Measurements from ENCODE around the gene INAFM2.

The INAFM2 gene

DNA sequence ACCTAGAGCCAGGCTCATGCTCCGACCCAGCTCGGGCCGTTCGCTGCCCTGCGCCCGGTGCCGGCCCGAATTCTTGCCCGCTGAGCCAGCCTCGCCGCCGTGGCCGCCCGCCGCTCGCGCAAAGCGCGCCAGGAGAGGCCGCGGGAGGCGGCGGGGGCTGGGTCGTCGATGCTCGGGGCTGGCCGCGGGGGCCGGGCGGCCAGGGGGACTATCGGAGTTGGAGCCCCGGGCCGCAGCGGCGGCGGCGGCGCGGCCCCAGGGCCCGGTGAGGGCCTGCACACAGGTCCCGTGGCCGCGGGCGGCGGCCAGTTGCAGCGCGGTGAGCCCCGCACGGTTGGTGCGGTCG lies 41.7 kb upstream of the INAFM2 start:
- H3K9me3 Mint-ChIP-seq = no peaks in the 10 kb centered on the region
- H3K4me3 Mint-ChIP-seq = no peak overlapping the region
- TF ChIP-seq, protein P1, sequence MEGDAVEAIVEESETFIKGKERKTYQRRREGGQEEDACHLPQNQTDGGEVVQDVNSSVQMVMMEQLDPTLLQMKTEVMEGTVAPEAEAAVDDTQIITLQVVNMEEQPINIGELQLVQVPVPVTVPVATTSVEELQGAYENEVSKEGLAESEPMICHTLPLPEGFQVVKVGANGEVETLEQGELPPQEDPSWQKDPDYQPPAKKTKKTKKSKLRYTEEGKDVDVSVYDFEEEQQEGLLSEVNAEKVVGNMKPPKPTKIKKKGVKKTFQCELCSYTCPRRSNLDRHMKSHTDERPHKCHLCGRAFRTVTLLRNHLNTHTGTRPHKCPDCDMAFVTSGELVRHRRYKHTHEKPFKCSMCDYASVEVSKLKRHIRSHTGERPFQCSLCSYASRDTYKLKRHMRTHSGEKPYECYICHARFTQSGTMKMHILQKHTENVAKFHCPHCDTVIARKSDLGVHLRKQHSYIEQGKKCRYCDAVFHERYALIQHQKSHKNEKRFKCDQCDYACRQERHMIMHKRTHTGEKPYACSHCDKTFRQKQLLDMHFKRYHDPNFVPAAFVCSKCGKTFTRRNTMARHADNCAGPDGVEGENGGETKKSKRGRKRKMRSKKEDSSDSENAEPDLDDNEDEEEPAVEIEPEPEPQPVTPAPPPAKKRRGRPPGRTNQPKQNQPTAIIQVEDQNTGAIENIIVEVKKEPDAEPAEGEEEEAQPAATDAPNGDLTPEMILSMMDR (IDR thresholded peaks at IDR 0.05) = no peak
- H3K4me1 Mint-ChIP-seq = peaks cover 46% of the 10 kb centered on the region
- H3K36me3 Mint-ChIP-seq (ENCODE audit: low read depth) = no peaks in the 10 kb centered on the region
- H3K27me3 Mint-ChIP-seq (ENCODE audit: low read depth, poor library complexity) = peaks cover 95% of the 10 kb centered on the region
- no peak overlapping the region for H3K27ac Mint-ChIP-seq
- peak; percentile 39 for DNase-seq

DNA sequence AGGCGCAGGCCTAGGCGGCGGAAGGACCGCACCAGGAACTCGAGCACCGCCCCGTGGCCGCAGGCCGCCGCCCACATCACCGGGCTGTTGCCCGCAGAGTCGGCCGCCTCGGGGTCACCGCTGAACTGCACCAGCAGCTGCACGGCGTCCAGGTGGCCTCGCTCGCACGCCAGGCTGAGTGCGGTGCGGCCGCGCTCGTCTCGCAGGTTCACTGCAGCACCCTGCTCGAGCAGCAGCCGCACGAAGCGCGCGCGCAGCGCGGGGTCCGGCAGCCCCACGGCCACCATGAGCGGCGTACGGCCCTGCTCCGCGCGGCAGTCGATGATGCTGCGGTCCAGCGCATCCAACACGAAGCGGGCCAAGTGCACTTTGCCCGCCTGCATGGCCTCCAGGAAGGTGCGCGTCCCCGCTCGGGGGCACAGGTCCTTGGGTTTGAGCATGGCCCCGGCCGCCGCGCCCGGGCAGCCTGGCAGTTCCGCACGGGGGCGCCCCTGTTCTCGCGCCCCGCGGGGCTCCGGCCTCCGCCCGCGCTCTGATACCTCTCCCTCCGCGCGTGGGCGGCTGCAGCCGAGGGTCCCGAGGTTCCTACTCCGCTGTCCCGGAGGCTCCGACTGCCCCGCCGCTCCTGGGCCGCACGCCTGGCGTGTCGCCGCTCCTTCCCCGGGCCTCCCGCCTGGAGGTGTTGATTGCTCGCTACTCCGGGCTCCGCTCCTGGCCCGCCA lies 41.2 kb upstream of the INAFM2 start:
- no peaks in the 10 kb centered on the region for H3K9me3 Mint-ChIP-seq
- peaks cover 95% of the 10 kb centered on the region for H3K27me3 Mint-ChIP-seq (ENCODE audit: low read depth, poor library complexity)
- DNase-seq = peak; percentile 72
- TF ChIP-seq, protein P1 (IDR thresholded peaks at IDR 0.05) = no peak
- H3K4me1 Mint-ChIP-seq = peaks cover 42% of the 10 kb centered on the region
- H3K27ac Mint-ChIP-seq = no peak overlapping the region
- H3K36me3 Mint-ChIP-seq (ENCODE audit: low read depth) = no peaks in the 10 kb centered on the region
- peak overlapping the region; percentile 55 for H3K4me3 Mint-ChIP-seq

DNA sequence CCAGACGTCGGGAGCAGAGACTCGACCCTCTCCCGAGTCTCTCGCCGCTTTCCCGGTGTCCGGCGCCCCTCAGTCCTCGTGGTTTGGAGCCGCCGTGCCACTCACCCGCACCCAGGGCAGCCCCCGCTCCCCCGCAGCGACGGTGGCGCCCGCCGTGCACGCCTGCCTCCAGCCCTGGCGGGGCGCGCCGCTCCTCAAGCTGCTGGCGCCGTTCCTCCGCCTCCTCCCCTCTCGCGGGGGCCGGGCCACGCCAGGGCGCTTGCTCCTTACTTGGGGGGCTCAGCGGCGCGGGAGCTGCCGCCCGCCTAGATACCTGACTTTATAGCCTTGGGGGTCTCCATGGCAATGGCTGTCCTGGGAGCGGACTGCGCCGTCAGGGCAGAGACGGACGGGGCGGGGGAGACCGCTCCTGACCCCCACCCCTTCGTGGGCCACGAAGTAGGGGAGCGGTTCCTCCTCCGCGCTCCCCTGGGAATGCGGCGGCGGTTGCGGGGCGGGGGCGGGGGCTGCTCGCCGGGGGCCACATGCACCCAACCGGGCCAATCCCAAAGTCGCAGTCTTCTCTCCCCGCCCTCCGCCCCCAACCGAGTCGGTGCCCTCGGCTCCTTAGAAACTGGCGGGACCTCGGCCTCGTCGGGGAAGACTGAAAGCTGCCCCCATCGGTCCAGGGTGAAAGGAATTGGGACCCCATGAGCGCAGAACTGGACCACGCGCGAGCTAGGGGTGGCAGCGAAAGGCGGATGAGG lies 40.5 kb upstream of the INAFM2 start, which contains the start of gene ANKRD63:
Gene ANKRD63, minus strand, starts transcription at position 196 of the 746 bp plus-strand sequence. CDS start 478 bp downstream, outside the sequence.
- Mint-ChIP-seq H3K36me3 (ENCODE audit: low read depth) (no peaks in the 10 kb centered on the region), H3K4me1 (peaks cover 42% of the 10 kb centered on the region), H3K4me3 (peak within 1 kb of the TSS; percentile 55), H3K9me3 (no peaks in the 10 kb centered on the region), H3K27me3 (ENCODE audit: low read depth, poor library complexity) (peaks cover 94% of the 10 kb centered on the region), H3K27ac (no peak within 1 kb of the TSS)
- TF ChIP-seq, protein P1 (IDR thresholded peaks at IDR 0.05) = no peak
- DNase-seq = peak; percentile 60

DNA sequence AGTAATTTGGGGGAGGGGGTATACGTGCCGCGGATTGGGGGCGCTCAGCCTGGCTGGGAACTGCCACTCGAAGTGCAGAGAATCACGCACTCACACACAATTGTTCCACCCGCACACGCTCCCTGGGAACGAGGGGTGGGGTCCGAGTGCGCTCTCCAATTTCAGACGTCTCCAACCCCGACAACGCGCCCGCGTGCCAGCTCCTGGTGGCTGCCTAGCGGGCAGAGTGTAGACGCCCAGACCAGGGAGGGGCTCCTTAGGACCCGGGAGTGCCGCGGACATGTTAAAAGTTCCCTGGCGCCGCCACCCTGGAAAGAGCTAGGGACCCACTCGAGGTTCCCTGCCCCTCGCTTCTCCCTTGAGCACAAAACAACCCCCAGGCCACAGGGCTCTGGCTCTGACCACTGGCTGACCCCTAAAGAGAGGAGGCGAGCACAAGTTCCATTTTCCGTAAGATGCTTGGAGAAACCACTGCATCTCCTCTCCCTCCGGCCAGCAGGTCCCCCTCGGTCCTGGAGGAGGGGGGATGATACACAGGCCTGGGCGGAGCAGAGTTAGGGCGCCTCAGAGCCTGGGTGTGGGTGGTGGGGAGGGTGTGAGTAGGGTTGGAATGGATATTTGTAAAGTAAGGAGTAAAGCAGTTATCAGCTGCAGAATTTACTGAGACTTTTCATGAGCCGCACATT lies 39.7 kb upstream of the INAFM2 start:
- TF ChIP-seq, protein P1 (IDR thresholded peaks at IDR 0.05) = no peak
- Mint-ChIP-seq H3K27ac (no peak overlapping the region), H3K9me3 (no peaks in the 10 kb centered on the region), H3K27me3 (ENCODE audit: low read depth, poor library complexity) (peaks cover 94% of the 10 kb centered on the region), H3K4me3 (peak overlapping the region; percentile 15), H3K4me1 (peaks cover 38% of the 10 kb centered on the region), H3K36me3 (ENCODE audit: low read depth) (no peaks in the 10 kb centered on the region)
- no peak for DNase-seq

DNA sequence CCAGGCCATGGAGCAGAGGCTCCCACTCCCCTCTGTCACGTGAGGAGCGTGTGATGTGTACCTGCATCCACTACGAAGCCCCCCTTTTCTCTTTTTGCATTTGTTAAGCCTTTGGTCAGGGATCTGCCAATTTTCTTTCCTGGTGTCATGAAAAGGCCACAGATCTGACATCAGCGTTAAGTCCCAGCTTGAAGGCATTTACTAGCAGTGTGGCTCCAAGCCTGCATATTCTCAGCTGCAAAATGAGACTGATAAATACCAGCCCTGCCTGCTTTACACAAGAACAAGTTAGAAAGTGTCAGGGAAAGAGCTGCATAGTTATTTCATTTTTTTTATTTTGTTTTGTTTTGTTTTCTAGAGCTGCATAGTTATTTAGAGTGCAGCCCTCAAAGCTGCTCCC lies 38.3 kb upstream of the INAFM2 start:
- TF ChIP-seq, protein P1 (IDR thresholded peaks at IDR 0.05) = no peak
- Mint-ChIP-seq H3K27me3 (ENCODE audit: low read depth, poor library complexity) (peaks cover 94% of the 10 kb centered on the region), H3K27ac (no peak overlapping the region), H3K4me3 (no peak overlapping the region), H3K4me1 (peaks cover 26% of the 10 kb centered on the region), H3K9me3 (no peaks in the 10 kb centered on the region), H3K36me3 (ENCODE audit: low read depth) (no peaks in the 10 kb centered on the region)
- no peak for DNase-seq
